ENCODE results near the gene LGALS3. TPM values are rescaled to one million over a fixed set of nuclear protein-coding genes. Genes with fewer than 3 reads are reported as not detected.

The LGALS3 gene
- total and polyA plus RNA-seq, 3 donors from 2014 or later: 169 to 274 (median 224) TPM

DNA sequence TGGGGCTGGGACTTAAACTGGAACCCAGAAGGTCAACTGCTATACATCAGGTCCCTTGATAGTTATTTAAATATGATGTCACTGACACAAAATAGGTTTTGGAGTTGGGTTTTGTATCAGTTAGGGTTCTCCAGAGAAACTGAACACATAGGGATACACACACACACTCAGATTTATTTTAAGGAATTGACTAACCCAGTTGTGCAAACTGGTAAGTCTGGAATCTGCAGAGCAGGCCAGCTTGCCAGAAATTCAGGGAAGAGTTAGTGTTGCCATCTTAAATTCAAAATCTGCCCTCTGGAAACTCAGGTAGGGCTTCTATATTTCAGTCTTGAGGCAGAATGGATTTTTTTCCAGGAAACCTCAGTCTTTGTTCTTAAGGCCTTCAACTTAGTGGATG lies 40.7 kb upstream of the LGALS3 start:
- DNase-seq: no peak
- Histone ChIP-seq H3K27me3 (no peaks in the 10 kb centered on the region), H3K4me3 (no peak overlapping the region), H3K9me3 (no peaks in the 10 kb centered on the region), H3K27ac (no peak overlapping the region), H3K4me1 (no peaks in the 10 kb centered on the region), H3K36me3 (ENCODE audit: low read depth, missing control alignments) (no peaks in the 10 kb centered on the region)
- no peak for TF ChIP-seq POLR2A (IDR thresholded peaks at IDR 0.05)
- TF ChIP-seq, protein P1, sequence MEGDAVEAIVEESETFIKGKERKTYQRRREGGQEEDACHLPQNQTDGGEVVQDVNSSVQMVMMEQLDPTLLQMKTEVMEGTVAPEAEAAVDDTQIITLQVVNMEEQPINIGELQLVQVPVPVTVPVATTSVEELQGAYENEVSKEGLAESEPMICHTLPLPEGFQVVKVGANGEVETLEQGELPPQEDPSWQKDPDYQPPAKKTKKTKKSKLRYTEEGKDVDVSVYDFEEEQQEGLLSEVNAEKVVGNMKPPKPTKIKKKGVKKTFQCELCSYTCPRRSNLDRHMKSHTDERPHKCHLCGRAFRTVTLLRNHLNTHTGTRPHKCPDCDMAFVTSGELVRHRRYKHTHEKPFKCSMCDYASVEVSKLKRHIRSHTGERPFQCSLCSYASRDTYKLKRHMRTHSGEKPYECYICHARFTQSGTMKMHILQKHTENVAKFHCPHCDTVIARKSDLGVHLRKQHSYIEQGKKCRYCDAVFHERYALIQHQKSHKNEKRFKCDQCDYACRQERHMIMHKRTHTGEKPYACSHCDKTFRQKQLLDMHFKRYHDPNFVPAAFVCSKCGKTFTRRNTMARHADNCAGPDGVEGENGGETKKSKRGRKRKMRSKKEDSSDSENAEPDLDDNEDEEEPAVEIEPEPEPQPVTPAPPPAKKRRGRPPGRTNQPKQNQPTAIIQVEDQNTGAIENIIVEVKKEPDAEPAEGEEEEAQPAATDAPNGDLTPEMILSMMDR (IDR thresholded peaks at IDR 0.05): no peak
- intact Hi-C loops (cut with DNase I; ENCODE audit: low total_unique reads): no loop called here

DNA sequence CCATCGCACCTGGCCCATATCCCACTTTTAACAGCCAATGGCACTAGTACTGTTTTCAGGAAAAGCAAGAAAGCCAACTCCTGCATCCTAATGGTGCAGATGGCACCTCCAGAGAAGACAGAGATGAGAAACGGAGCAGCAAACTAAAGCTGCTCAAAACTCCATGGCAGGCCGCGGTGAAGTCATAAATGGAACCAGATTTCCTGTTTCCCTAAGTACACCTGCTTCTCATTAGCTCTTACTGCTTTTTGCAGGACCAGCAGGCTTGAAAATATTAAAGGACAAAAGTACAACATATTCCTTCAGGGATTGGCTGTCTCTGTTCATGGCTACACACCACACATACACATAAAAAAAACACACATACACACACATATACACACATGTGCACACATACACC lies 36.7 kb upstream of the LGALS3 start:
- Histone ChIP-seq H3K27ac (no peak overlapping the region), H3K36me3 (ENCODE audit: low read depth, missing control alignments) (no peaks in the 10 kb centered on the region), H3K27me3 (no peaks in the 10 kb centered on the region), H3K9me3 (no peaks in the 10 kb centered on the region), H3K4me3 (no peak overlapping the region), H3K4me1 (no peaks in the 10 kb centered on the region)
- 61 to 73% methylated on average over 4 of the region's 4 CpGs for whole genome bisulfite sequencing, 2 donors
- intact Hi-C loops (cut with DNase I; ENCODE audit: low total_unique reads): no loop called here
- TF ChIP-seq POLR2A (IDR thresholded peaks at IDR 0.05): no peak
- TF ChIP-seq, protein P1 (IDR thresholded peaks at IDR 0.05): no peak
- no peak for DNase-seq

DNA sequence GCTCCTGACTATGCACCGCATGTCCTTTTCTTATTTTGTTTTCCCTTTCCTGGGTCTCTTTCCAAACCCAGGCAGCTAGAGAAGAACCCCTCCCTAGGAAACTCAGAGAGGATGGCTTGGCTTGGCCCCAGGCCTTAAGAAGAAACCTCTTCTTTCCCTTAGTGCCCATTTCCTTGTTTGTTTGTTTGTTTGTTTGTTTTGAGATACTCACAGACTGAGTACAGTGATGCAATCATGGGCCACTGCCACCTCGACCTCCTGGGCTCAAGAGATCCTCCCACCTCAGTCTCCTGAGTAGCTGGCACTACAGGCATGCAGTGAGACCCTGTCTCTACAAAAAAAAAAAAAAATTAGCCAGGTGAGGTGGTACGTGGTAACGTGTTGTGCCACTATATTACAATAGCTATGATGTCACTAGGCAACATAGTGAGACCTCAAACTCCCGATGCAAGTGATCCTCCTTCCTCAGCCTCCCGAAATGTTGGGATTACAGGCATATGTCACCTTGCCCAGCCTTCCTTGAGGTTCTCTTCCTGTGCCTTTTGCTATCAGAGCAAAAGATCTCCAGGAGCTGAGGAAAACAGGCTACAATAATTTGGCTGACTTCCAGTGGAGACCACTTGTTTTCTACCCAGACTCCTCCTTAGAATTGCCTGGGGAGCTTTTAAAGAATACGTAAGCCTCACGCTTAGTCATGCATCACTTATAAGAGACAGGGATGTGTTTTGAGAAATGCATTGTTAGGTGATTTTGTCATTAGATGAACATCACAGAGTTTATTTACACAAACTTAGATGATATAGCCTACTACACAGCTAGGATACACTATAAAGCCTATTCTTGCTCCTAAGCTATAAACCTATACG lies 34.5 kb upstream of the LGALS3 start:
- TF ChIP-seq, protein P1 (IDR thresholded peaks at IDR 0.05): no peak
- no peak for TF ChIP-seq POLR2A (IDR thresholded peaks at IDR 0.05)
- H3K4me3 ChIP-seq: no peak overlapping the region
- no peaks in the 10 kb centered on the region for H3K9me3 ChIP-seq
- H3K36me3 ChIP-seq (ENCODE audit: low read depth, missing control alignments): no peaks in the 10 kb centered on the region
- DNase-seq: no peak
- WGBS, 2 donors: 83 to 88% methylated on average over 9 of the region's 9 CpGs
- no peak overlapping the region for H3K27ac ChIP-seq
- peaks cover under 1% of the 10 kb centered on the region for H3K4me1 ChIP-seq
- intact Hi-C loops (cut with DNase I; ENCODE audit: low total_unique reads): no loop called here
- no peaks in the 10 kb centered on the region for H3K27me3 ChIP-seq

DNA sequence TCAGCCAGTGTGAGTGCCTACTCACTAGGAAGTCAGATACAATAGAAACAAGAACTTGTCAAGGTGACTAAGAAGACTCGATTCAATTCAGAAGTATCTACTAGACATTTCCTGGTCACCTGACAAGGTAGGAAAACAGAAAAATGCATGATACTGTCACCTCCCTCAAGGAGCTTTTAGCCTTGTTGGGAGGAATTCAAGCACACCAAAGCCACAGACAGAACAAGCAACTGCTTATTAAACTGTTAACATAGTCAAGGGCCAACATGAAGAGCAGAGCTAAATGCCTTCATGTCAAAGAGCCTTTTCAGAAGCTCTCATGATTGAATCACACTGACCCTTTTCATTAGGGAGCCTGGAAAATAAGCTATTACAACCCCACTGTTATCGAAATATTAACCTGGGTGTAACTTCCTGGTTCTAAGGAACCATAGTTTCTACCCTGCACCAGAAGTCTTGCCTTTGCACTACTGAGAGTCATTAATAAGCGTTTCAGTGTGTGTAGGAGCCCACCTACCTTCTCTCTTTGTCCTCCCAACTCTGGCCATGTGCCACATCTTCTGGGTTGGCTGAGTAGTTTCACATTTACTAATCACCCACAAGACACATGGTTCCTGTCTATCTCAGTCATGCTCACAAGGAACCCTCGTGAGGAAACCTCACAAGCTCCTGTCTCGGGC lies 31.0 kb upstream of the LGALS3 start:
- peak overlapping the region in 1 of 2 donors; percentile 53 for H3K27ac ChIP-seq
- 80 to 82% methylated on average over 5 of the region's 5 CpGs for WGBS, 2 donors
- TF ChIP-seq, protein P1 (IDR thresholded peaks at IDR 0.05): no peak
- TF ChIP-seq POLR2A (IDR thresholded peaks at IDR 0.05): no peak

More for the DNA sequence above, 31.0 kb upstream of the LGALS3 start:
- intact Hi-C loops (cut with DNase I; ENCODE audit: low total_unique reads): no loop called here
- no peaks in the 10 kb centered on the region for H3K36me3 ChIP-seq (ENCODE audit: low read depth, missing control alignments)
- H3K4me1 ChIP-seq: peaks cover 27% of the 10 kb centered on the region
- DNase-seq: no peak
- H3K9me3 ChIP-seq: no peaks in the 10 kb centered on the region
- no peaks in the 10 kb centered on the region for H3K27me3 ChIP-seq
- no peak overlapping the region for H3K4me3 ChIP-seq
